ENCODE data around the gene ONECUT3. TPM values are rescaled to one million over a fixed set of nuclear protein-coding genes. Genes with fewer than 3 reads are reported as not detected.

Gene ONECUT3
- total and polyA plus RNA-seq, 12 donors = under 0.01 TPM; not detected in 11

- DNase-seq = no peak
- intact Hi-C loops (cut with DNase I) = no loop called here
- Histone ChIP-seq H3K9me3 (replicated peaks in 1 of 3) (no peaks in the 10 kb centered on the region), H3K27me3 (peaks cover 86% of the 10 kb centered on the region), H3K4me1 (replicated peaks in 1 of 2) (peaks cover 0 to 12% of the 10 kb centered on the region in 2 donors), H3K36me3 (replicated peaks in 1 of 2) (no peaks in the 10 kb centered on the region), H3K4me3 (no peak overlapping the region), H3K27ac (no peak overlapping the region)
- 0 to 6% (median 2%) methylated on average over 7 to 16 of the region's 16 CpGs for WGBS, 4 donors
- TF ChIP-seq CTCF (IDR thresholded peaks at IDR 0.05) = no peak
- no peak for TF ChIP-seq POLR2A (IDR thresholded peaks at IDR 0.05)
Measured at GRCh38 chr19:1752009-1752756, 1.1 kb upstream of the ONECUT3 start.

- WGBS, 4 donors = 0 to 2% (median 1%) methylated on average over 3 to 105 of the region's 105 CpGs; no CpG with 5 or more reads in 1 of the 4 donors
- TF ChIP-seq POLR2A (IDR thresholded peaks at IDR 0.05) = no peak
- no peak for TF ChIP-seq CTCF (IDR thresholded peaks at IDR 0.05)
- H3K4me3 ChIP-seq = no peak overlapping the region
- H3K27ac ChIP-seq = no peak overlapping the region
- H3K4me1 ChIP-seq (replicated peaks in 1 of 2) = peaks cover 0 to 9% of the 10 kb centered on the region in 2 donors
- no peaks in the 10 kb centered on the region for H3K9me3 ChIP-seq (replicated peaks in 1 of 3)
- DNase-seq = no peak
- H3K36me3 ChIP-seq (replicated peaks in 1 of 2) = no peaks in the 10 kb centered on the region
- intact Hi-C loops (cut with DNase I) = no loop called here
- H3K27me3 ChIP-seq = peaks cover 88% of the 10 kb centered on the region
Measured at GRCh38 chr19:1754018-1754635, 821 bp downstream of the ONECUT3 start.

GRCh38 chr19:1754636-1755466, 1.5 kb downstream of the ONECUT3 start:
- H3K4me1 ChIP-seq (replicated peaks in 1 of 2) = peaks cover 0 to 2% of the 10 kb centered on the region in 2 donors
- peaks cover 87% of the 10 kb centered on the region for H3K27me3 ChIP-seq
- WGBS, 4 donors = 0 to 2% (median 2%) methylated on average over 10 to 79 of the region's 80 CpGs; no CpG with 5 or more reads in 1 of the 4 donors
- intact Hi-C loops (cut with DNase I) = no loop called here
- H3K4me3 ChIP-seq = no peak overlapping the region
- no peak for TF ChIP-seq CTCF (IDR thresholded peaks at IDR 0.05)
- no peak overlapping the region for H3K27ac ChIP-seq
- DNase-seq = no peak
- no peaks in the 10 kb centered on the region for H3K36me3 ChIP-seq (replicated peaks in 1 of 2)
- H3K9me3 ChIP-seq (replicated peaks in 1 of 3) = no peaks in the 10 kb centered on the region

Data from adrenal gland (tissue), 12 donors.